ENCODE results near the gene KIF17. TPM values are rescaled to one million over a fixed set of nuclear protein-coding genes. Genes with fewer than 3 reads are reported as not detected.

The KIF17 gene
- polyA plus RNA-seq, 1 of the 3 experiments (the other 2 are of a cell fraction), result 4.3 TPM

DNA sequence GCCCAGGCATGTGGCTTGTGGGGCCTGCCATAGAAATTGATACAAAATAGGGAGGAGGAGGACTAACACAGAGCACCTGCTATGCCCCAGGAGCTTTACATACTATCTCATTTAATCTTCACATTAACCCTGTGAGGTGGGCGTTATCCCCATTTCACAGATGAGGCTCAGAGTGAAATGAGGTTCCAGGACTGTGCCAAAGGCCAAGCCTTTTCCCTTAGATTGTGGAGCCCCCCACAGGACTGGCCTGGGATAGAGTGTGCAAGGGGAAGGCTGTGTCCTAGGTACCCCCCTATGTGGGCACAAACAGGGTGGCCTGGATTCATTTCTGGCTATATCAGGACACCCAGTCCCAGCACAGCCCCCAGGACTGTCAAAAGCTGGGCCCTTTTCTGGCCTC lies 54.4 kb downstream of the KIF17 start:
- TF ChIP-seq RAD21 (IDR thresholded peaks at IDR 0.05; ENCODE audit: low read length), result peak; percentile 13; the same call in 1 of the 2 replicates
- TF ChIP-seq CHD2 (IDR thresholded peaks at IDR 0.05; ENCODE audit: low read length, partially characterized antibody), result no peak
- ChIA-PET CTCF (interaction anchor here (1.0 to 1.1 kb wide), 3 partner anchors 30 to 555 kb away, joined by 3 to 4 read pairs (median 4); partner anchors contain the start of gene PINK1), POLR2A (interaction anchor here (0.7 kb wide), 1 partner anchor 29 kb away, joined by 3 read pairs; no protein-coding TSS in a partner anchor)

DNA sequence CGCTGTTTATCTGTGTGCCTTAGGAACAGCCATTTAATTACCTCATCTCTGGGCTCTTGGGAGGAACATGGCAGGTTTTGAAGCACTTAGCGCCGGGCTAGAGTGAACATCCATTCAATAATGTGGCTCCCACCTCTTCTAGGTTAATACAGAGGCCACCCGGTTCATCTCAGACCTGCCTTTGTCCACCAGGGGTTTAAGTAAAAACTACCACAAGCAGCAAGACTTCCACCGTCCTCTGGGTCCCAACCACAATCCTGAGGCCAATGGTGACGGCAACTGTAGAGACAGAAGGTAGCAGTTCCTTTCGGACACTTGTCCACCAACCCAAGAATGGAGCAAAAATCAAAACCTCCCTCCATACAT lies 55.7 kb downstream of the KIF17 start:
- WGBS (ENCODE audit: low lambda C conversion rate), result 54% methylated on average over 7 of the region's 7 CpGs
- Histone ChIP-seq H3K27me3 (ENCODE audit: insufficient read depth) (no peaks in the 10 kb centered on the region), H3K4me2 (peak overlapping the region; percentile 94), H3F3A (replicated peaks; ENCODE audit: insufficient read depth) (no peaks in the 10 kb centered on the region), H3K9ac (peak overlapping the region; percentile 80), H3K79me2 (ENCODE audit: insufficient read depth) (peaks cover 41% of the 10 kb centered on the region), H2AFZ (ENCODE audit: low read depth) (peak overlapping the region; percentile 92), H3K27ac (ENCODE audit: low read depth in 2 of 2, low read length in 1 of 2) (peak overlapping the region; percentile 62 to 92; a peak in 3 of 4 replicates), H3K9me2 (no peaks in the 10 kb centered on the region), H3K9me3 (no peaks in the 10 kb centered on the region), H3K4me3 (ENCODE audit: low read depth in 2 of 2, low read length in 1 of 2) (peak overlapping the region; percentile 89 to 99), H4K20me1 (ENCODE audit: insufficient read depth) (no peaks in the 10 kb centered on the region), H3K4me1 (ENCODE audit: control insufficient read depth in 1 of 2, insufficient read depth in 2 of 2, low read depth in 1 of 2, low read length in 1 of 2) (peaks cover 9 to 14% of the 10 kb centered on the region in 2 experiments), H3K36me3 (replicated peaks in 1 of 2; ENCODE audit: control insufficient read depth in 1 of 2, insufficient read depth in 2 of 2, low read length in 1 of 2) (peaks cover 21 to 23% of the 10 kb centered on the region in 2 experiments)
- DNase-seq, result peak; percentile 47
- CTCF ChIA-PET, result interaction anchor here (0.6 to 2.9 kb wide), 5 partner anchors 12 to 533 kb away, joined by 3 to 12 read pairs (median 3); no protein-coding TSS in a partner anchor
- POLR2A ChIA-PET, result interaction anchor here (0.5 to 1.6 kb wide), 4 partner anchors 10 to 847 kb away, joined by 3 to 4 read pairs (median 4); partner anchors contain the start of gene RNF186
- TF ChIP-seq SMC3 (IDR thresholded peaks at IDR 0.05; ENCODE audit: low read depth, low read length) (no peak), GATA2 (CRISPR knock-in tag; IDR thresholded peaks at IDR 0.05) (no peak), NFIC (IDR thresholded peaks at IDR 0.05; ENCODE audit: borderline replicate concordance) (no peak), TAF1 (IDR thresholded peaks at IDR 0.05; ENCODE audit: borderline replicate concordance, low read depth, low read length) (no peak), JUND (IDR thresholded peaks at IDR 0.05) (no peak), FOXM1 (IDR thresholded peaks at IDR 0.05; ENCODE audit: low read depth) (no peak), GABPA (IDR thresholded peaks at IDR 0.05; ENCODE audit: low read depth) (no peak), POLR2AphosphoS5 (IDR thresholded peaks at IDR 0.05; ENCODE audit: low read depth, low read length) (no peak), FOXJ3 (CRISPR knock-in tag; IDR thresholded peaks at IDR 0.05) (no peak), RFX5 (IDR thresholded peaks at IDR 0.05; ENCODE audit: low read length) (no peak), YY1 (IDR thresholded peaks at IDR 0.05; ENCODE audit: low read depth) (no peak), RXRA (IDR thresholded peaks at IDR 0.05; ENCODE audit: borderline replicate concordance, low read depth) (no peak), RAD21 (IDR thresholded peaks at IDR 0.05; ENCODE audit: low read length) (no peak), EZH2phosphoT487 (IDR thresholded peaks at IDR 0.05; ENCODE audit: borderline replicate concordance, low read depth) (no peak), EP300 (IDR thresholded peaks at IDR 0.05; ENCODE audit: borderline replicate concordance in 1 of 2, low read depth in 1 of 2, low read length in 1 of 2) (no peak), MEF2A (IDR thresholded peaks at IDR 0.05; ENCODE audit: borderline replicate concordance, low read depth) (no peak)
- TF ChIP-seq, protein P1, sequence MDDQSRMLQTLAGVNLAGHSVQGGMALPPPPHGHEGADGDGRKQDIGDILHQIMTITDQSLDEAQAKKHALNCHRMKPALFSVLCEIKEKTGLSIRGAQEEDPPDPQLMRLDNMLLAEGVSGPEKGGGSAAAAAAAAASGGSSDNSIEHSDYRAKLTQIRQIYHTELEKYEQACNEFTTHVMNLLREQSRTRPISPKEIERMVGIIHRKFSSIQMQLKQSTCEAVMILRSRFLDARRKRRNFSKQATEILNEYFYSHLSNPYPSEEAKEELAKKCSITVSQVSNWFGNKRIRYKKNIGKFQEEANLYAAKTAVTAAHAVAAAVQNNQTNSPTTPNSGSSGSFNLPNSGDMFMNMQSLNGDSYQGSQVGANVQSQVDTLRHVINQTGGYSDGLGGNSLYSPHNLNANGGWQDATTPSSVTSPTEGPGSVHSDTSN (IDR thresholded peaks at IDR 0.05), result no peak
- TF ChIP-seq, protein P2, sequence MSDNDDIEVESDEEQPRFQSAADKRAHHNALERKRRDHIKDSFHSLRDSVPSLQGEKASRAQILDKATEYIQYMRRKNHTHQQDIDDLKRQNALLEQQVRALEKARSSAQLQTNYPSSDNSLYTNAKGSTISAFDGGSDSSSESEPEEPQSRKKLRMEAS (IDR thresholded peaks at IDR 0.05; ENCODE audit: low read depth), result no peak
- TF ChIP-seq, protein P3, sequence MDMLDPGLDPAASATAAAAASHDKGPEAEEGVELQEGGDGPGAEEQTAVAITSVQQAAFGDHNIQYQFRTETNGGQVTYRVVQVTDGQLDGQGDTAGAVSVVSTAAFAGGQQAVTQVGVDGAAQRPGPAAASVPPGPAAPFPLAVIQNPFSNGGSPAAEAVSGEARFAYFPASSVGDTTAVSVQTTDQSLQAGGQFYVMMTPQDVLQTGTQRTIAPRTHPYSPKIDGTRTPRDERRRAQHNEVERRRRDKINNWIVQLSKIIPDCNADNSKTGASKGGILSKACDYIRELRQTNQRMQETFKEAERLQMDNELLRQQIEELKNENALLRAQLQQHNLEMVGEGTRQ (IDR thresholded peaks at IDR 0.05; ENCODE audit: borderline replicate concordance, low read depth, low read length), result no peak

More for the DNA sequence above, 54.4 kb downstream of the KIF17 start:
- peaks cover 9 to 14% of the 10 kb centered on the region in 2 experiments for H3K4me1 ChIP-seq (ENCODE audit: control insufficient read depth in 1 of 2, insufficient read depth in 2 of 2, low read depth in 1 of 2, low read length in 1 of 2)
- H3K9me3 ChIP-seq, result no peaks in the 10 kb centered on the region
- no peak overlapping the region for H3K4me2 ChIP-seq
- no peak overlapping the region for H2AFZ ChIP-seq (ENCODE audit: low read depth)
- H3K79me2 ChIP-seq (ENCODE audit: insufficient read depth), result peaks cover 29% of the 10 kb centered on the region
- peaks cover 8 to 17% of the 10 kb centered on the region in 2 experiments for H3K36me3 ChIP-seq (replicated peaks in 1 of 2; ENCODE audit: control insufficient read depth in 1 of 2, insufficient read depth in 2 of 2, low read length in 1 of 2)
- DNase-seq, result no peak
- H3F3A ChIP-seq (replicated peaks; ENCODE audit: insufficient read depth), result no peaks in the 10 kb centered on the region
- H3K9me2 ChIP-seq, result no peaks in the 10 kb centered on the region
- H4K20me1 ChIP-seq (ENCODE audit: insufficient read depth), result no peaks in the 10 kb centered on the region
- H3K27me3 ChIP-seq (ENCODE audit: insufficient read depth), result no peaks in the 10 kb centered on the region
- 86% methylated on average over 1 of the region's 1 CpG for WGBS (ENCODE audit: low lambda C conversion rate)
- no peak overlapping the region for H3K27ac ChIP-seq (ENCODE audit: low read depth in 2 of 2, low read length in 1 of 2)
- no peak overlapping the region for H3K9ac ChIP-seq
- H3K4me3 ChIP-seq (ENCODE audit: low read depth in 2 of 2, low read length in 1 of 2), result no peak overlapping the region

Measured in SK-N-SH (cell line).